Psoas muscle (tissue), 8 donors: Measurements from ENCODE around the gene SGSM1. TPM values are rescaled to one million over a fixed set of nuclear protein-coding genes. Genes with fewer than 3 reads are reported as not detected.
A peak's percentile ranks its signal among the peaks of the same experiment; 100 is the strongest.

Experiments used
- ATAC-seq, 4 donors: fragments of 200-7000 bp; cut with Tn5 transposase; one replicate each; pipeline ENCODE4 v1.9.1; 2020; ENCODE audit warnings: moderate library complexity in 3 of 4, mild to moderate bottlenecking in 2 of 4
- DNase-seq, 2 donors: peaks; one replicate each; pipeline ENCODE4 v3.0.0-alpha.2; 2020
- H3K27ac ChIP-seq: fragments of 200-600 bp; one replicate; pipeline ENCODE4 v1.8.0; 2022
- H3K27me3 ChIP-seq, 3 donors: fragments of 200-600 bp in 1 of 3; one replicate each; pipeline versions ENCODE4 v1.6.1 to v1.8.0; 2013 to 2022; ENCODE audit warnings: low read length in 2 of 3, mild to moderate bottlenecking in 2 of 3, moderate library complexity in 1 of 3; ENCODE audit not compliant: insufficient read depth in 3 of 3
- H3K36me3 ChIP-seq, 2 donors: fragments of 200-600 bp in 1 of 2; one replicate each; pipeline versions ENCODE4 v1.6.1 to v1.8.0; 2013 to 2022; ENCODE audit warnings: low read depth in 1 of 2, mild to moderate bottlenecking in 1 of 2, moderate library complexity in 1 of 2; ENCODE audit not compliant: insufficient read depth in 1 of 2
- H3K4me1 ChIP-seq: fragments of 200-600 bp; one replicate; pipeline ENCODE4 v1.8.0; 2022
- H3K4me3 ChIP-seq: fragments of 200-600 bp; one replicate; pipeline ENCODE4 v1.8.0; 2022; ENCODE audit warnings: mild to moderate bottlenecking
- H3K9me3 ChIP-seq: fragments of 200-600 bp; one replicate; pipeline ENCODE4 v1.8.0; 2022
- WGBS, 3 donors: extraction: QIAGEN DNeasy Blood & Tissue Kit; methylation state at CpG; one replicate each; pipeline versions ENCODE4 v1.1.6 to v1.1.7; 2013; 5-methylcytosine and 5-hydroxymethylcytosine counted together
- intact Hi-C, 2 donors: fragments of 100-400 bp; cut with DNase I; formaldehyde crosslinking; loops; one replicate each; pipeline versions ENCODE4 v1.11.0 to v1.14.2; 2022
- polyA plus RNA-seq, 3 donors: library from polyadenylated mRNA; stranded (reverse); fragments of 200-250 nt; gene quantifications; one replicate each; pipeline ENCODE4 v1.2.3, GENCODE V29; 2013
- total RNA-seq, 4 donors: library from RNA; stranded (reverse); fragmentation: NEBNext Ultra II Directional in 2 of 4; extraction: Animal tissue kit (Norgen Biotek cat#: 25700) in 2 of 4; gene quantifications; one replicate each; pipeline versions ENCODE4 v1.2.1 to v1.2.4, GENCODE V29; 2021 to 2023
- TF ChIP-seq, protein P1 (sequence below): fragments of 200-600 bp; IDR thresholded peaks from one replicate; pipeline ENCODE4 v1.8.0; 2022; ENCODE audit warnings: antibody characterized with exemption
- donor health status: healthy with polysubstance abuse.
- donor health status: DM: no; HTN: no; CAD: no; lungs with moderate emphysema.
- donor health status: Bipolar disorder and iron deficiency.
- donor health status: healthy.
- donor health status: DM: yes; HTN: yes; CAD: no.
- donor health status: DM: no; HTN: no; CAD: no.
- donor health status: DM: no; HTN: no; CAD: no.
- donor health status: DM: yes; HTN: yes; CAD: no.

SGSM1 gene
- total and polyA plus RNA-seq, 7 donors = 0.03 to 0.98 (median 0.32) TPM

- H3K4me3 ChIP-seq = no peak overlapping the region
- intact Hi-C loops = no loop called here
- H3K27me3 ChIP-seq = no peaks in the 10 kb centered on the region
- DNase-seq (no peak), ATAC-seq (no peak)
- H3K36me3 ChIP-seq = no peaks in the 10 kb centered on the region
- H3K27ac ChIP-seq = no peak overlapping the region
- no peaks in the 10 kb centered on the region for H3K4me1 ChIP-seq
- WGBS, 3 donors = 60 to 70% (median 63%) methylated on average over 3 of the region's 3 CpGs
- no peaks in the 10 kb centered on the region for H3K9me3 ChIP-seq
- TF ChIP-seq, protein P1, sequence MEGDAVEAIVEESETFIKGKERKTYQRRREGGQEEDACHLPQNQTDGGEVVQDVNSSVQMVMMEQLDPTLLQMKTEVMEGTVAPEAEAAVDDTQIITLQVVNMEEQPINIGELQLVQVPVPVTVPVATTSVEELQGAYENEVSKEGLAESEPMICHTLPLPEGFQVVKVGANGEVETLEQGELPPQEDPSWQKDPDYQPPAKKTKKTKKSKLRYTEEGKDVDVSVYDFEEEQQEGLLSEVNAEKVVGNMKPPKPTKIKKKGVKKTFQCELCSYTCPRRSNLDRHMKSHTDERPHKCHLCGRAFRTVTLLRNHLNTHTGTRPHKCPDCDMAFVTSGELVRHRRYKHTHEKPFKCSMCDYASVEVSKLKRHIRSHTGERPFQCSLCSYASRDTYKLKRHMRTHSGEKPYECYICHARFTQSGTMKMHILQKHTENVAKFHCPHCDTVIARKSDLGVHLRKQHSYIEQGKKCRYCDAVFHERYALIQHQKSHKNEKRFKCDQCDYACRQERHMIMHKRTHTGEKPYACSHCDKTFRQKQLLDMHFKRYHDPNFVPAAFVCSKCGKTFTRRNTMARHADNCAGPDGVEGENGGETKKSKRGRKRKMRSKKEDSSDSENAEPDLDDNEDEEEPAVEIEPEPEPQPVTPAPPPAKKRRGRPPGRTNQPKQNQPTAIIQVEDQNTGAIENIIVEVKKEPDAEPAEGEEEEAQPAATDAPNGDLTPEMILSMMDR = no peak
Observed at GRCh38 chr22:24843048-24843447, 37.0 kb downstream of the SGSM1 start.

- Histone ChIP-seq H3K36me3 (no peaks in the 10 kb centered on the region), H3K4me3 (no peak overlapping the region), H3K27ac (no peak overlapping the region), H3K27me3 (peaks cover 0 to 4% (median 0%) of the 10 kb centered on the region in 3 donors), H3K4me1 (no peaks in the 10 kb centered on the region), H3K9me3 (no peaks in the 10 kb centered on the region)
- TF ChIP-seq, protein P1 = no peak
- peak; percentile 38 to 59 for DNase-seq
- WGBS, 3 donors = 46 to 62% (median 56%) methylated on average over 13 of the region's 13 CpGs
- intact Hi-C loops = loop anchor here in 1 of 2 donors (5.0 kb wide), 1 partner anchor 78 kb away; no protein-coding TSS in a partner anchor
- peak; percentile 44 to 84 (median 74) for ATAC-seq
Observed at GRCh38 chr22:24845041-24845898, 39.3 kb downstream of the SGSM1 start.

DNA sequence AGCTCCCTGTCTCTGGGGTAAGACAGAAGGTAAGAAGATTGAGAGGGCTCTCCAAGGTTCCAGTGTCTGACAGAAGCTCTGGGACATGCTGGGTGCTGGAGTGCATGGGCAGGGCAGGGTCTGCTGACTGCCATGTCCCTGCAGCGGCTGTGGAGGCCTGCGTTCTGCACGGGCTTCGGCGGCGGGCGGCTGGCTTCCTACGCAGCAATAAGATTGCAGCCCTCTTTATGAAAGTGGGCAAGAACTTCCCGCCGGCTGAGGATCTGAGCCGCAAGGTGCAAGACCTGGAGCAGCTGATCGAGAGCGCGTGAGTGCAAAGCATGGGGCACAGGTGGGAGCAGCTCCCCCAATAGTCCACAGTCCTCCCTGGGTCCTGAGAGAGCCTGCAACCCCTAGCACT is 41.5 kb downstream of the SGSM1 start:
- intact Hi-C loops = loop anchor here in 1 of 2 donors (5.0 kb wide), 1 partner anchor 80 kb away; no protein-coding TSS in a partner anchor
- Histone ChIP-seq H3K9me3 (no peaks in the 10 kb centered on the region), H3K36me3 (no peaks in the 10 kb centered on the region), H3K4me3 (no peak overlapping the region), H3K27me3 (peaks cover 0 to 4% (median 0%) of the 10 kb centered on the region in 3 donors), H3K27ac (no peak overlapping the region), H3K4me1 (no peaks in the 10 kb centered on the region)
- DNase-seq (no peak), ATAC-seq (no peak)
- TF ChIP-seq, protein P1 = no peak
- 93 to 97% (median 96%) methylated on average over 14 of the region's 14 CpGs for WGBS, 3 donors

DNA sequence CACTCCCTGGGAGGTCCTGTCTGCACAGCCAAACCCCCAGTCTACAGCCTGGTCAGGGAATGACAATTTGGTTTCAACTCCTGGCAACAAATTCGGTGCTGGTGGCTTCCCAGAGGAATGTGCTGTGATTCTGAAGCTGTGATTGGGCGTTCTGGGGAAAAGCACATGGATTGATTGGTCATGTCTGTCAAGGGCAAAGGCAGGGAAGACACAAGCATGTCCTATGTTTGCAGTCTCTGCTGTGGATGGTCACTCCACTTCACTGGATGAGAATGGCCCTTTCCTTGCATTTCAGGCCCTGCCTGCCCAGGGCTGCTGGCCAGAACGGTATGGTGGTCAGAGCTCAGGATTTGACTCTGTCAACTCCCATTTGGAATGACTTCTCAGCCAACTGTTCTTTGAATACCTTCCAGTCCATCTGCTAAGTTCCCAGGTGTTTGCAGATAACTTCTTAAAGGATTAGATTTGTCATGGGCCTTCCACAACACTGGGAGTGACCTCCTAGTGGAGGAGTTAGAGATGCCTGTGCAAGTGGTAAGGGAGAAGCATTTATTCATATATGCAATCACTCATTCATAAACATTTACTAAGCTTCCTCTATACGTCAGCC is 42.7 kb downstream of the SGSM1 start:
- ATAC-seq = no peak
- Histone ChIP-seq H3K27me3 (peaks cover 0 to 4% (median 0%) of the 10 kb centered on the region in 3 donors), H3K4me1 (no peaks in the 10 kb centered on the region), H3K9me3 (no peaks in the 10 kb centered on the region), H3K4me3 (no peak overlapping the region), H3K36me3 (no peaks in the 10 kb centered on the region), H3K27ac (no peak overlapping the region)
- 64 to 72% (median 72%) methylated on average over 4 of the region's 4 CpGs for WGBS, 3 donors
- intact Hi-C loops = loop anchor here in 1 of 2 donors (5.0 kb wide), 1 partner anchor 81 kb away; no protein-coding TSS in a partner anchor
- no peak for DNase-seq
- TF ChIP-seq, protein P1 = no peak
